Colonic mucosa (tissue), 4 donors: ENCODE results near the gene GPC5. TPM values are rescaled to one million over a fixed set of nuclear protein-coding genes. Genes with fewer than 3 reads are reported as not detected.

Experiments used
- DNase-seq: peaks from one replicate; pipeline ENCODE4 v3.0.0-alpha.2; 2020
- H3K27ac ChIP-seq: fragments of 200-600 bp; one replicate; pipeline ENCODE4 v1.8.0; 2021
- H3K27me3 ChIP-seq: fragments of 200-600 bp; one replicate; pipeline ENCODE4 v1.8.0; 2021
- H3K36me3 ChIP-seq: fragments of 200-600 bp; one replicate; pipeline ENCODE4 v1.8.0; 2021
- H3K4me1 ChIP-seq: fragments of 200-600 bp; one replicate; pipeline ENCODE4 v1.8.0; 2021; ENCODE audit warnings: mild to moderate bottlenecking
- H3K4me3 ChIP-seq: fragments of 200-600 bp; one replicate; pipeline ENCODE4 v1.8.0; 2021
- H3K9ac ChIP-seq, 2 donors: one replicate each; pipeline ENCODE4 v1.7.0; 2013; ENCODE audit warnings: control low read depth in 2 of 2, low read depth in 2 of 2, low read length in 2 of 2
- H3K9me3 ChIP-seq: fragments of 200-600 bp; one replicate; pipeline ENCODE4 v1.8.0; 2021
- CTCF ChIP-seq: fragments of 200-600 bp; IDR thresholded peaks from one replicate; pipeline ENCODE4 v1.8.0; 2022; ENCODE audit warnings: antibody characterized with exemption, mild to moderate bottlenecking
- intact Hi-C: fragments of 100-400 bp; cut with DNase I; formaldehyde crosslinking; loops from one replicate; pipeline ENCODE4 v1.14.1; 2022
- total RNA-seq, 2 donors: library from RNA; stranded (reverse); fragmentation: NEBNext Ultra II Directional in 1 of 2; extraction: Animal tissue kit (Norgen Biotek cat#: 25700) in 1 of 2; gene quantifications; one replicate each; pipeline ENCODE4 v1.2.1, GENCODE V29; 2021
- donor health status: healthy.
- donor health status: DM: no; HTN: no; CAD: no.
- donor health status: DM: no; HTN: no; CAD: no.

GPC5 gene
- total RNA-seq, 2 donors from 2014 or later = 0.42 TPM; not detected in 1

- intact Hi-C loops = no loop called here
- TF ChIP-seq CTCF = no peak
- Histone ChIP-seq H3K27ac (no peak overlapping the region), H3K27me3 (no peaks in the 10 kb centered on the region), H3K9me3 (no peaks in the 10 kb centered on the region), H3K4me1 (no peaks in the 10 kb centered on the region), H3K9ac (no peak overlapping the region), H3K4me3 (no peak overlapping the region), H3K36me3 (no peaks in the 10 kb centered on the region)
- DNase-seq = no peak
These were observed 1363.3 kb downstream of the GPC5 start for GRCh38 chr13:92761710-92762109.

GRCh38 chr13:92767468-92767867, 1369.0 kb downstream of the GPC5 start:
- Histone ChIP-seq H3K9ac (no peak overlapping the region), H3K36me3 (no peaks in the 10 kb centered on the region), H3K27me3 (no peaks in the 10 kb centered on the region), H3K4me3 (no peak overlapping the region), H3K9me3 (no peaks in the 10 kb centered on the region), H3K27ac (no peak overlapping the region), H3K4me1 (no peaks in the 10 kb centered on the region)
- no peak for TF ChIP-seq CTCF
- no peak for DNase-seq
- intact Hi-C loops = no loop called here

GRCh38 chr13:92768602-92769001, 1370.2 kb downstream of the GPC5 start:
- no peak overlapping the region for H3K27ac ChIP-seq
- intact Hi-C loops = no loop called here
- H3K4me3 ChIP-seq = no peak overlapping the region
- DNase-seq = no peak
- H3K4me1 ChIP-seq = no peaks in the 10 kb centered on the region
- no peaks in the 10 kb centered on the region for H3K36me3 ChIP-seq
- no peaks in the 10 kb centered on the region for H3K9me3 ChIP-seq
- no peak for TF ChIP-seq CTCF
- no peak overlapping the region for H3K9ac ChIP-seq
- H3K27me3 ChIP-seq = no peaks in the 10 kb centered on the region

GRCh38 chr13:92769046-92769445, 1370.6 kb downstream of the GPC5 start:
- Histone ChIP-seq H3K27ac (no peak overlapping the region), H3K4me1 (no peaks in the 10 kb centered on the region), H3K36me3 (no peaks in the 10 kb centered on the region), H3K9me3 (no peaks in the 10 kb centered on the region), H3K27me3 (no peaks in the 10 kb centered on the region), H3K9ac (no peak overlapping the region), H3K4me3 (no peak overlapping the region)
- no peak for TF ChIP-seq CTCF
- no peak for DNase-seq
- intact Hi-C loops = no loop called here

GRCh38 chr13:92775658-92776057, 1377.2 kb downstream of the GPC5 start:
- Histone ChIP-seq H3K4me3 (no peak overlapping the region), H3K36me3 (no peaks in the 10 kb centered on the region), H3K27ac (no peak overlapping the region), H3K9me3 (no peaks in the 10 kb centered on the region), H3K9ac (no peak overlapping the region), H3K4me1 (no peaks in the 10 kb centered on the region), H3K27me3 (no peaks in the 10 kb centered on the region)
- TF ChIP-seq CTCF = no peak
- intact Hi-C loops = no loop called here
- no peak for DNase-seq
